22Rv1 (cell line): ENCODE results near the gene ITPR1.

Experiments
- ZFX ChIP-seq: fragments of 450-650 bp; IDR thresholded peaks from 2 replicates; pipeline ENCODE4 v1.6.1; 2017; ENCODE audit warnings: antibody characterized with exemption, borderline replicate concordance
- TF ChIP-seq, protein P1 (sequence below): fragments of 450-650 bp; IDR thresholded peaks from 2 replicates; pipeline ENCODE4 v1.5.1; 2017; ENCODE audit warnings: mild to moderate bottlenecking

DNA sequence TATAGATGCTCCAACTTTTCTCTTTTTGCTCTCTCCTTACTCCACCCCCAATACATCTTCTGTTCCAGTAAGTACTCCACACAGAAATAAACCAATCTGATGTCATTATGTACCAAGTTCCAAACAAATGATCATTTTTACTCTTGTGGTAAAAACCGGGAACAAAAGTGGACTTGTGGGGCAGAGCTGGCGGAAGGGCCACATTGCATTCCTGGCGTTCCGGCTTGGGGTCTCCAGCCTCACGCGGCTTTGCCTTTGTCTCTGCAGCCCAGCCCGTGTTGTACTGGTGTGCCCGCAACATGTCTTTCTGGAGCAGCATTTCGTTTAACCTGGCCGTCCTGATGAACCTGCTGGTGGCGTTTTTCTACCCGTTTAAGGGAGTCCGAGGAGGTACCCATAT is 301.6 kb downstream of the ITPR1 start:
- TF ChIP-seq, protein P1, sequence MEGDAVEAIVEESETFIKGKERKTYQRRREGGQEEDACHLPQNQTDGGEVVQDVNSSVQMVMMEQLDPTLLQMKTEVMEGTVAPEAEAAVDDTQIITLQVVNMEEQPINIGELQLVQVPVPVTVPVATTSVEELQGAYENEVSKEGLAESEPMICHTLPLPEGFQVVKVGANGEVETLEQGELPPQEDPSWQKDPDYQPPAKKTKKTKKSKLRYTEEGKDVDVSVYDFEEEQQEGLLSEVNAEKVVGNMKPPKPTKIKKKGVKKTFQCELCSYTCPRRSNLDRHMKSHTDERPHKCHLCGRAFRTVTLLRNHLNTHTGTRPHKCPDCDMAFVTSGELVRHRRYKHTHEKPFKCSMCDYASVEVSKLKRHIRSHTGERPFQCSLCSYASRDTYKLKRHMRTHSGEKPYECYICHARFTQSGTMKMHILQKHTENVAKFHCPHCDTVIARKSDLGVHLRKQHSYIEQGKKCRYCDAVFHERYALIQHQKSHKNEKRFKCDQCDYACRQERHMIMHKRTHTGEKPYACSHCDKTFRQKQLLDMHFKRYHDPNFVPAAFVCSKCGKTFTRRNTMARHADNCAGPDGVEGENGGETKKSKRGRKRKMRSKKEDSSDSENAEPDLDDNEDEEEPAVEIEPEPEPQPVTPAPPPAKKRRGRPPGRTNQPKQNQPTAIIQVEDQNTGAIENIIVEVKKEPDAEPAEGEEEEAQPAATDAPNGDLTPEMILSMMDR: no peak
- no peak for TF ChIP-seq ZFX
